B cell (primary cell): ENCODE measurements around the gene PDC. TPM values are rescaled to one million over a fixed set of nuclear protein-coding genes. Genes with fewer than 3 reads are reported as not detected.
"Not testable (repeated sequence)": the region's sequence is repeated elsewhere in the genome, so short reads cannot be mapped to it uniquely, and the experiment has no call there.

Experiments
- ATAC-seq: fragments of 200-7000 bp; cut with Tn5 transposase; one replicate; pipeline ENCODE4 v1.10.0; 2021; ENCODE audit warnings: low read depth, mild to moderate bottlenecking, moderate number of reproducible peaks, moderate library complexity
- CTCF ChIA-PET: fragments of 350-600 bp; sonication (Branson Sonifier 250); formaldehyde crosslinking; loops from one replicate; lab custom pipeline; 2021; ENCODE audit warnings: antibody characterized with exemption, inconsistent platforms; lab: Charles Lee
- POLR2A ChIA-PET: fragments of 350-600 bp; sonication (Branson Sonifier 250); formaldehyde crosslinking; loops from one replicate; lab custom pipeline; 2021; ENCODE audit warnings: antibody characterized with exemption; lab: Charles Lee
- DNase-seq: peaks from one replicate; pipeline ENCODE4 v3.0.0; 2013
- H2AFZ ChIP-seq: 2 replicates; pipeline ENCODE4 v1.6.1; 2012; ENCODE audit warnings: mild to moderate bottlenecking, low read depth, low read length; ENCODE audit not compliant: insufficient read depth, poor library complexity, severe bottlenecking
- H3K27ac ChIP-seq, 2 donors: 1 replicate in 1 of 2; 2 replicates in 1 of 2; pipeline ENCODE4 v1.5.1; 2012 to 2013; ENCODE audit warnings: low read length in 2 of 2, mild to moderate bottlenecking in 2 of 2, moderate library complexity in 1 of 2
- H3K27me3 ChIP-seq, 4 experiments: fragments of 200-600 bp in 1 of 4; sonication (generic) in 1 of 4; replicated peaks in 1 of 4; 1 replicate in 2 of 4; 2 replicates in 2 of 4; pipeline versions ENCODE4 v1.6.1 to v1.7.0; 2013 to 2016; ENCODE audit warnings: low read length in 3 of 4, mild to moderate bottlenecking in 2 of 4, mixed read lengths in 1 of 4, moderate library complexity in 1 of 4; ENCODE audit not compliant: insufficient read depth in 4 of 4, control insufficient read depth in 3 of 4; ENCODE audit errors: control extremely low read depth in 1 of 4
- H3K36me3 ChIP-seq, 2 experiments: replicated peaks in 1 of 2; 1 replicate in 1 of 2; 2 replicates in 1 of 2; pipeline versions ENCODE4 v1.6.1 to v1.7.1; 2013; ENCODE audit warnings: low read length in 1 of 2; ENCODE audit not compliant: insufficient read depth in 2 of 2, control insufficient read depth in 1 of 2; ENCODE audit errors: control extremely low read depth in 1 of 2, extremely low read depth in 1 of 2
- H3K4me1 ChIP-seq, 2 donors: fragments of 200-600 bp in 1 of 2; sonication (generic) in 1 of 2; 1 replicate in 1 of 2; 2 replicates in 1 of 2; pipeline versions ENCODE4 v1.5.1 to v1.6.1; 2013 to 2017; ENCODE audit warnings: low read length in 2 of 2; ENCODE audit not compliant: control insufficient read depth in 2 of 2, insufficient read depth in 2 of 2
- H3K4me2 ChIP-seq: replicated peaks from 2 replicates; pipeline ENCODE3; 2012; ENCODE audit warnings: mild to moderate bottlenecking, low read depth, low read length; ENCODE audit not compliant: poor library complexity, severe bottlenecking
- H3K4me3 ChIP-seq, 5 experiments: fragments of 200-600 bp in 1 of 5; sonication (generic) in 1 of 5; 1 replicate in 3 of 5; 2 replicates in 2 of 5; pipeline versions ENCODE4 v1.5.1 to v1.7.0; 2011 to 2016; ENCODE audit warnings: low read length in 4 of 5, mild to moderate bottlenecking in 4 of 5, low read depth in 2 of 5, control low read depth in 1 of 5, moderate library complexity in 1 of 5; ENCODE audit not compliant: insufficient read depth in 1 of 5; ENCODE audit errors: control extremely low read depth in 1 of 5, extremely low read depth in 1 of 5
- H3K79me2 ChIP-seq: fragments of 200-600 bp; sonication (generic); one replicate; pipeline ENCODE4 v1.6.0; 2016; ENCODE audit warnings: low read length; ENCODE audit not compliant: control insufficient read depth, insufficient read depth
- H3K9ac ChIP-seq: fragments of 200-600 bp; sonication (generic); 2 replicates; pipeline ENCODE4 v1.6.1; 2017; ENCODE audit warnings: mild to moderate bottlenecking, low read length, moderate library complexity
- H3K9me3 ChIP-seq, 3 donors: one replicate each; pipeline versions ENCODE4 v1.6.1 to v1.7.1; 2013; ENCODE audit warnings: low read length in 2 of 3; ENCODE audit not compliant: control insufficient read depth in 2 of 3, insufficient read depth in 1 of 3; ENCODE audit errors: control extremely low read depth in 1 of 3
- H4K20me1 ChIP-seq: 2 replicates; pipeline ENCODE4 v1.6.0; 2012; ENCODE audit warnings: mild to moderate bottlenecking, low read length; ENCODE audit not compliant: insufficient read depth, control insufficient read depth, poor library complexity, severe bottlenecking
- H3K27ac Mint-ChIP-seq: one replicate; pipeline ENCODE4 v1.8.0; 2021; ENCODE audit warnings: mixed read lengths
- H3K27me3 Mint-ChIP-seq: one replicate; pipeline ENCODE4 v1.8.0; 2021; ENCODE audit warnings: mixed read lengths
- H3K4me1 Mint-ChIP-seq: one replicate; pipeline ENCODE4 v1.8.0; 2021; ENCODE audit warnings: mixed read lengths
- H3K4me3 Mint-ChIP-seq: one replicate; pipeline ENCODE4 v1.8.0; 2021; ENCODE audit warnings: mixed read lengths
- H3K9me3 Mint-ChIP-seq: one replicate; pipeline ENCODE4 v1.8.0; 2022; ENCODE audit warnings: mixed read lengths; ENCODE audit not compliant: insufficient read depth
- CTCF ChIP-seq: fragments of 200-600 bp; IDR thresholded peaks from one replicate; pipeline ENCODE4 v1.8.0; 2022; ENCODE audit warnings: antibody characterized with exemption, mild to moderate bottlenecking
- EZH2 ChIP-seq: IDR thresholded peaks from 2 replicates; pipeline ENCODE4 v1.6.1; 2012; ENCODE audit warnings: borderline replicate concordance, low read depth, mild to moderate bottlenecking, moderate library complexity, low read length; ENCODE audit not compliant: insufficient read depth, poor library complexity, severe bottlenecking
- WGBS: methylation state at CpG from one replicate; pipeline ENCODE4 v1.1.5; 2013; ENCODE audit warnings: missing lambda C conversion rate; ENCODE audit not compliant: insufficient coverage; 5-methylcytosine and 5-hydroxymethylcytosine counted together
- intact Hi-C: fragments of 100-400 bp; cut with micrococcal nuclease; formaldehyde crosslinking; loops from one replicate; pipeline ENCODE4 v1.10.0; 2022
- polyA plus RNA-seq: library from polyadenylated mRNA; depleted of rRNA; stranded (reverse); fragments of >200 nt; gene quantifications from 2 replicates; pipeline ENCODE4 v1.2.3, GENCODE V29; 2012
- total RNA-seq, 2 donors: library from RNA; stranded (reverse); fragments of 120-200 nt in 1 of 2; gene quantifications; 1 replicate in 1 of 2; 2 replicates in 1 of 2; pipeline versions ENCODE4 v1.2.3 to v1.2.4, GENCODE V29; 2013 to 2022

Gene PDC
- total and polyA plus RNA-seq, 2 donors (not counting 1 experiment from before 2014, with no cell fraction given) = not detected

- intact Hi-C loops = no loop called here
Observed at GRCh38 chr1:186473047-186473446, 12.1 kb upstream of the PDC start.

GRCh38 chr1:186465946-186466345 lies 5.0 kb upstream of the PDC start:
- H3K4me3 ChIP-seq = no peak overlapping the region
- DNase-seq (no peak), ATAC-seq (no peak)
- H3K4me2 ChIP-seq = no peak overlapping the region
- no peaks in the 10 kb centered on the region for H4K20me1 ChIP-seq
- TF ChIP-seq EZH2 (no peak), CTCF (no peak)
- H3K79me2 ChIP-seq = no peaks in the 10 kb centered on the region
- no peaks in the 10 kb centered on the region for H3K4me1 Mint-ChIP-seq
- POLR2A ChIA-PET = no interaction called here
- no CpG with 5 or more reads among the region's 2 CpGs for WGBS
- H3K36me3 ChIP-seq = no peaks in the 10 kb centered on the region
- no peak overlapping the region for H3K4me3 Mint-ChIP-seq
- H3K27me3 Mint-ChIP-seq = peaks cover 3% of the 10 kb centered on the region
- H3K27me3 ChIP-seq = no peaks in the 10 kb centered on the region
- CTCF ChIA-PET = no interaction called here
- H3K9ac ChIP-seq = no peak overlapping the region
- no peak overlapping the region for H3K27ac Mint-ChIP-seq
- no peaks in the 10 kb centered on the region for H3K4me1 ChIP-seq
- H3K9me3 ChIP-seq = no peaks in the 10 kb centered on the region
- no peak overlapping the region for H2AFZ ChIP-seq
- intact Hi-C loops = no loop called here
- H3K9me3 Mint-ChIP-seq = no peaks in the 10 kb centered on the region
- H3K27ac ChIP-seq = no peak overlapping the region

More at GRCh38 chr1:186473047-186473446, 12.1 kb upstream of the PDC start:
- Histone ChIP-seq H3K79me2 (no peaks in the 10 kb centered on the region), H3K9ac (no peak overlapping the region), H3K36me3 (no peaks in the 10 kb centered on the region), H3K4me3 (no peak overlapping the region), H3K4me2 (no peak overlapping the region), H3K27ac (no peak overlapping the region), H3K9me3 (no peaks in the 10 kb centered on the region), H2AFZ (no peak overlapping the region), H4K20me1 (no peaks in the 10 kb centered on the region), H3K4me1 (no peaks in the 10 kb centered on the region), H3K27me3 (no peaks in the 10 kb centered on the region)
- DNase-seq = no peak
- Mint-ChIP-seq H3K9me3 (no peaks in the 10 kb centered on the region), H3K27ac (no peak overlapping the region), H3K4me3 (no peak overlapping the region), H3K4me1 (no peaks in the 10 kb centered on the region), H3K27me3 (no peaks in the 10 kb centered on the region)
- ChIA-PET CTCF (no interaction called here), POLR2A (no interaction called here)
- TF ChIP-seq EZH2 (no peak), CTCF (no peak)
- WGBS = 67% methylated on average over 1 of the region's 4 CpGs
- ATAC-seq = no peak

DNA sequence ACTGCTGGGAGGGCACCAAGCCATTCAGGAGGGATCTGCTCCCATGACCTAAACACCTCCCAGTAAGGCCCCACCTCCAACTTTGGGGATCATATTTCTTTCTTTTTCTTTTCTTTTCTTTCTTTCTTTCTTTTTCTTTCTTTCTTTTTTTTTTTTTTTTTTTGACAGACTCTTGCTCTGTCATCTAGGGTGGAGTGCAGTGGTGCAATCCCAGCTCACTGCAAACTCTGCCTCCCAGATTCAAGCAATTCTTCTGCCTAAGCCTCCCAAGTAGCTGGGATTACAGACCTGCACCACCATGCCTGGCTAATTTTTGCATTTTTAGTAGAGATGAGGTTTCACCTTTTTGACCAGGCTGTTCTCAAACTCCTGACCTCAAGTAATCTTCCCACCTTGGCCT lies 4.6 kb upstream of the PDC start:
- H3K27ac Mint-ChIP-seq, H3K9me3 ChIP-seq, DNase-seq, H3K9ac ChIP-seq, CTCF ChIA-PET, H3K4me1 Mint-ChIP-seq, H3K4me1 ChIP-seq, H3K36me3 ChIP-seq, ATAC-seq, H3K4me2 ChIP-seq, H3K4me3 Mint-ChIP-seq, H2AFZ ChIP-seq, POLR2A ChIA-PET, intact Hi-C loops, H3K4me3 ChIP-seq, H4K20me1 ChIP-seq, H3K79me2 ChIP-seq, H3K27me3 Mint-ChIP-seq, H3K27ac ChIP-seq, H3K27me3 ChIP-seq, H3K9me3 Mint-ChIP-seq: not testable (repeated sequence)
